Measurements from ENCODE around the gene FBXL12. TPM values are rescaled to one million over a fixed set of nuclear protein-coding genes. Genes with fewer than 3 reads are reported as not detected.
"Not testable (repeated sequence)": the region's sequence is repeated elsewhere in the genome, so short reads cannot be mapped to it uniquely, and the experiment has no call there.

The FBXL12 gene
- total RNA-seq, 1 donor from 2014 or later: 19.4 TPM

DNA sequence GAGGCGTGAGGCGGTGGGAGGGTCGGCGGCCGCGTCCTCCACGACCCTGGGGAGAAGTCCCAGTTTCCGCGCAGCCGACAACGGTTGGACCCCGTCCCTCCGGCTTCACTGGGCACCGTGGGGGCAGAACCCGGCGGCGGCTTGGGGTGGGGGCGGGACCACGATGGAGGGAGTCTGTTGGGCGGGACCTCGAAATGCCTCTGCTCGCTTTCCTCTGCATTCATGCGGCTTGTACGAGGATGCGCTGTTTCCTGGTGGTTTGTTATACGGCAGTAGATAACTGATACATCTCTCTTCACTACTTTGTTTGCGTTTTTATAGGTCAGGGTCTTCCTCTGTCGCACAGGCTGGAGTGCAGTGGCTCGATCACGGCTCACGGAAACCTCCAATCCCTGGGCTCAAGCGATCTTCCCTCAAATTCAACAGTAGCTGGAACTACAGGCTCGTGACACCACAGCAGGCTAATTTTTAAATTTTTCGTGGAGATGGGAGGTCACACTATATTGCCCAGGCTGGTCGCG, 25.7 kb downstream of the FBXL12 start:
- Mint-ChIP-seq H3K4me3 (peak overlapping the region; percentile 85), H3K4me1 (peaks cover 19% of the 10 kb centered on the region), H3K9me3 (no peaks in the 10 kb centered on the region), H3K27me3 (no peaks in the 10 kb centered on the region), H3K36me3 (ENCODE audit: low read depth) (peaks cover 1% of the 10 kb centered on the region), H3K27ac (peak overlapping the region; percentile 94)
- DNase-seq: no peak
- intact Hi-C loops (cut with micrococcal nuclease): loop anchor here (2.0 to 5.0 kb wide), 2 partner anchors 24 to 481 kb away; partner anchors contain the start of gene ZNF846

DNA sequence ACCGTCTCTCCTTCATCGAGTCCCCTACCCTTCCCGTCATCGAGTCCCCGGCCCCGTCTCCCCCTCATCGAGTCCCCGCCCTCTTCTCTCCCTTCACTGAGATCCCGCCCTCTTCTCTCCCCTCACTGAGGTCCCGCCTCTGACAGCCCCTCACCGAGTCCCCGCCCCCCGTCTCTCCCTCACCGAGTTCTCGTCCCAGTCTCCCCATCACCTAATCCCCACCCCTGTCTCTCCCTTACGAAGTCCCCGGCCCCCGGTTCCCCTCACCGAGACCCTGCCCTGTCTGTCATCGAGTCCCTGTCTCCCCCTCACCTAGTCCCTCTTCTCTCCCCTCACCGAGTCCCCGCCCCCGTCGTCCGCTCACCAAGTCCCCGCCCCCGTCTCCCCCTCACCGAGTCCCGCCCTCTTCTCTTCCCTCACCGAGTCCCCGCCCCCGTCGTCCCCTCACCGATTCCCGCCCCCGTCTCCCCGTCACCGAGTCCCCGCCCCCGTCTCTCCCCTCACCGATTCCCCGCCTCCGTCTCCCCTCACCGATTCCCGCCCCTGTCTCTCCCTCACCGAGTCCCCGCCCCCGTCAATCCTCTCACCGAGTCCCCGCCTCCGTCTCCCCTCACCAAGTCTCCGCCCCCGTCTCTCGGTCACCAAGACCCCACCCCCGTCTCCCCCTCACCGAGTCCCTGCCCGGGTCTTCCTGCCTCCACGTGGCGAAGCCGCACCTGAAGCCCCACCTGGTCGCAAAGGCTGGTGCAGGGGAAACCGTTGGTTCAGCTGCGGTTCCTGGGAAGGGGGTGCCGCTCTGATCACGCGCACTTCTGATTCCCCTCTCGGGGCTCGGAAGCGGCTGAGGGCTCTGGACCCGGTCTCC, 26.4 kb downstream of the FBXL12 start:
- intact Hi-C loops (cut with micrococcal nuclease): loop anchor here (1.0 to 5.0 kb wide), 3 partner anchors 24 to 480 kb away; partner anchors contain the start of genes FBXL12 and ZNF846
- peak overlapping the region; percentile 94 for H3K27ac Mint-ChIP-seq
- peaks cover 1% of the 10 kb centered on the region for H3K36me3 Mint-ChIP-seq (ENCODE audit: low read depth)
- H3K4me3 Mint-ChIP-seq: peak overlapping the region; percentile 85
- no peaks in the 10 kb centered on the region for H3K9me3 Mint-ChIP-seq
- no peaks in the 10 kb centered on the region for H3K27me3 Mint-ChIP-seq
- peak; percentile 94 for DNase-seq
- H3K4me1 Mint-ChIP-seq: peaks cover 19% of the 10 kb centered on the region

DNA sequence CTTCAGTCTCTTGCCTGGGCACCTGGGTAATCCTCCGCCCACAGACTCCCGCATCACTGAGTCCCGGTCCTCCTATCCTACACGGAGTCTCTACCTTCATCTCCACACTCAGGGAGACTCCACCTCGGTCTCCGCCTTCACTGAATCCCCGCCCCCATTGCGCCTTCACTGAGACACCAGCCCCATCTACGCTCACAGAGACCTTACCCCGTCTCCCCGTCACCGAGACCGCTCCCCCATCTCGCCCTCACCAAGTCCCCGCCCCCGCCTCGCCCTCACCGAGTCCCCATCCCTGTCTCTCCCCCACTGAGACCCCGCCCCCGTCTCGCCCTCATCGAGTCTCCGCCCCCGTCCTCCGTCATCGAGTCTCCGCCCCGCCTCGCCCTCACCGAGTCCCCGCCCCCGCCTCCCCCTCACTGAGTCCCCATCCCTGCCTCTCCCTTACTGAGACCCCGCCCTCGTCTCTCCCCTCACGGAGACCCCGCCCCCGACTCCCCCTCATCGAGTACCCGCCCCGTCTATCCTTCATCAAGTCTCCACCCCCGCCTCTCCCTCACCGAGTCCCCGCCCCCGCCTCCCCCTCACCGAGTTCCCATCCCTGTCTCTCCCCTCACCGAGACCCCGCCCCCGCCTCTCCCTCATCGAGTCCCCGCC, 27.2 kb downstream of the FBXL12 start:
- peaks cover 1% of the 10 kb centered on the region for H3K36me3 Mint-ChIP-seq (ENCODE audit: low read depth)
- intact Hi-C loops (cut with micrococcal nuclease): loop anchor here (1.0 to 5.0 kb wide), 3 partner anchors 23 to 479 kb away; partner anchors contain the start of genes FBXL12 and ZNF846
- H3K4me1 Mint-ChIP-seq: peaks cover 19% of the 10 kb centered on the region
- DNase-seq: peak; percentile 95
- H3K9me3 Mint-ChIP-seq: no peaks in the 10 kb centered on the region
- H3K27ac Mint-ChIP-seq: peak overlapping the region; percentile 94
- peak overlapping the region; percentile 85 for H3K4me3 Mint-ChIP-seq
- no peaks in the 10 kb centered on the region for H3K27me3 Mint-ChIP-seq

DNA sequence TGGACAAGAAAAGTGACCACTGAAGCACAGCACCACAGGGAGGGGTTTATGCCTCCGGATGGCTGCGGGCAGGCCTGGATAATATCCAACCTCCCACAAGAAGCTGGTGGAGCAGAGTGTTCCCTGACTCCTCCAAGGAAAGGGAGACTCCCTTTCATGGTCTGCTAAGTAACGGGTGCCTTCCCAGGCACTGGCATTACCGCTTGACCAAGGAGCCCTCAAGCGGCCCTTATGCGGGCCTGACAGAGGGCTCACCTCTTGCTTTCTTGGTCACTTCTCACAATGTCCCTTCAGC, 27.9 kb downstream of the FBXL12 start:
- not testable (repeated sequence) for H3K36me3 Mint-ChIP-seq (ENCODE audit: low read depth); H3K27me3 Mint-ChIP-seq; H3K27ac Mint-ChIP-seq; H3K9me3 Mint-ChIP-seq; DNase-seq
- Mint-ChIP-seq H3K4me3 (peak overlapping the region; percentile 85), H3K4me1 (peaks cover 15% of the 10 kb centered on the region)
- intact Hi-C loops (cut with micrococcal nuclease): loop anchor here (5.0 kb wide), 1 partner anchor 479 kb away; no protein-coding TSS in a partner anchor

DNA sequence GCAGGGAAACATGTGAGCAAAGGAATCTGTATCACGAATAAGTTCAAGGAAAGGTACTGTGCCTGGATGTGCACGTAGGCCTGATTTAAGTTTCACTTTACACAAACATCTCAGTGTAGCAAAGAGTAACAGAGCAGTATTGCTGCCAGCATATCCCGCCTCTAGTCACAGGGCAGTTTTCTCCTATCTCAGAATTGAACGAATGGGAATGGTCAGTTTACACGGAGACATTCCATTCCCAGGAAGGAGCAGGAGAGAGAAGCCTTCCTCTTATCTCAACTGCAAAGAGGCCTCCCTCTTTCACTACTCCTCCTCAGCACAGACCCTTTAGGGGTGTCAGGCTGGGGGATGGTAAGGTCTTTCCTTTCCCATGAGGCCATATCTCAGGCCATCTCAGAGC, 29.3 kb downstream of the FBXL12 start:
- H3K4me1 Mint-ChIP-seq: peaks cover 24% of the 10 kb centered on the region
- intact Hi-C loops (cut with micrococcal nuclease); H3K27me3 Mint-ChIP-seq; DNase-seq; H3K9me3 Mint-ChIP-seq; H3K4me3 Mint-ChIP-seq; H3K27ac Mint-ChIP-seq; H3K36me3 Mint-ChIP-seq (ENCODE audit: low read depth): not testable (repeated sequence)

DNA sequence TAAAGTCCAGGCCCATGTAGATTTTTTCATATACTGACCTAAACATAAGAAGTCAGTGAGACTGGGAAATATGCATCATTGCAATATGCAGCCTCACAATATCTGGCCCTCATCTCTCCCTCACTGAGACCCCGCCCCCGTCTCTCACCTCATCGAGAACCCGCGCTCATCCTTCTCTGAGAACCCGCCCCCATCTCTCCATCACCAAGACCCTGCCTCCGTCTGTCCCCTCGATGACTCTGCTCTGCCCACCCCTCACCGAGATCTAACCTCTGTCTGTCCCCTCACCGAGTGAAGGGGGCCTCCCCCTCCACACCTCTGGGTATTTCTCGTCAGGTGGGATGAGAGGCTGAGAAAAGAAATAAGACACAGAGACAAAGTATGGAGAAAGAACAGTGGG, 29.8 kb downstream of the FBXL12 start:
- Mint-ChIP-seq H3K36me3 (ENCODE audit: low read depth) (peaks cover 1% of the 10 kb centered on the region), H3K9me3 (no peaks in the 10 kb centered on the region), H3K4me1 (peaks cover 25% of the 10 kb centered on the region), H3K27ac (no peak overlapping the region), H3K4me3 (no peak overlapping the region), H3K27me3 (no peaks in the 10 kb centered on the region)
- intact Hi-C loops (cut with micrococcal nuclease): no loop called here
- no peak for DNase-seq

DNA sequence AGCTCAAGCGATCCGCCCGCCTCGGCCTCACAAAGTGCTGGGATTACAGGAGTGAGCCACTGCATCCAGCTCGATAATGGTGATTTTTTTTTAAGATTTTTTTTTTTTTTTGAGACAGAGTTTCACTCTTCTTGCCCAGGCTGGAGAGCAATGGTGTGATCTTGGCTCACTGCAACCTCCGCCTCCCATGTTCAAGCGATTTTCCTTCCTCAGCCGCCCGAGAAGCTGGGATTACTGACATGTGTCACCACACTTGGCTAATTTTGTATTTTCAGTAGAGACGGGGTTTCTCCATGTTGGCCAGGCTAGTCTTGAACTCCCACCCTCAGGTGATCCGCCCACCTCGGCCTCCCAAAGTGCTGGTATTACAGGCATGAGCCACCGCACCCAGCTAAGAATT, 30.3 kb downstream of the FBXL12 start:
- H3K4me1 Mint-ChIP-seq: peaks cover 27% of the 10 kb centered on the region
- H3K27me3 Mint-ChIP-seq; DNase-seq; H3K4me3 Mint-ChIP-seq; H3K27ac Mint-ChIP-seq; intact Hi-C loops (cut with micrococcal nuclease); H3K36me3 Mint-ChIP-seq (ENCODE audit: low read depth); H3K9me3 Mint-ChIP-seq: not testable (repeated sequence)

DNA sequence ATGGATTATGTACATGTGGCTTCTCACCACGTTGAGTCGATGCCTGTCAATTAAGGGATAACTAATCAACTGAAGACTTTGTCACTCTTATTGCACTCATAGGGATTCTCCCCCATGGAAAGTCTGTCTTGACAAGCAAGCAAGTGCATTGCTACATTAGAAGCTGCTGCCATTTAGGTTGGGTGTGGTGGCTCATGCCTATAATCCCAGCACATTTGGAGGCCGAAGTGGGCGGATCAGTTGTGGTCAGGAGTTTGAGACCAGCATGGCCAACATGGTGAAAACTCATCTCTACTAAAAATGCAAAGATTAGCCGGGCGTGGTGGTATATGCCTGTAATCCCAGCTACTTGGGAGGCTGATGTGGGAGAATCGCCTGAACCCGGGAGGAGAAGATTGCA, 32.1 kb downstream of the FBXL12 start:
- H3K4me1 Mint-ChIP-seq: peaks cover 22% of the 10 kb centered on the region
- H3K9me3 Mint-ChIP-seq: peaks cover 6% of the 10 kb centered on the region
- H3K4me3 Mint-ChIP-seq: peak overlapping the region; percentile 68
- no peak for DNase-seq
- no peaks in the 10 kb centered on the region for H3K27me3 Mint-ChIP-seq
- no peak overlapping the region for H3K27ac Mint-ChIP-seq
- H3K36me3 Mint-ChIP-seq (ENCODE audit: low read depth): peaks cover 4% of the 10 kb centered on the region
- intact Hi-C loops (cut with micrococcal nuclease): no loop called here

DNA sequence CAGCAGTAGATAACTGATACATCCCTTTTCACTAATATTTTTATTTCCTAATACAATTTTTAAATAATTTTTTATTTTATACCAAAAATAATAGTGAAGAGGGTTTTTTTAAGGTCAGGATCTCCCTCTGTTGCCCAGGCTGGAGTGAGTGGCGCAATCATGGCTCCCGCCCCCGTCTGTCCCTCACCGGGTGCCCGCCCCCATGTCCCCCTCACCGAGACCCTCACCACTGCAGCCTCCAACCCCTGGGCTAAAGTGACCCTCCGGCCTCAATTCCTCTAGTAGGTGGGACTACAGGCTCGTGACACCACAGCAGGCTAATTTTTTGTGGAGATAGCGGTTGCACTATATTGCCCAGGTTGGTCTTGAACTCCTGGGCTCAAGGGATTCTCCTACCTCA, 32.5 kb downstream of the FBXL12 start:
- DNase-seq: no peak
- H3K36me3 Mint-ChIP-seq (ENCODE audit: low read depth): peaks cover 4% of the 10 kb centered on the region
- peaks cover 20% of the 10 kb centered on the region for H3K4me1 Mint-ChIP-seq
- peaks cover 6% of the 10 kb centered on the region for H3K9me3 Mint-ChIP-seq
- no peaks in the 10 kb centered on the region for H3K27me3 Mint-ChIP-seq
- H3K4me3 Mint-ChIP-seq: peak overlapping the region; percentile 90
- H3K27ac Mint-ChIP-seq: no peak overlapping the region
- intact Hi-C loops (cut with micrococcal nuclease): no loop called here

DNA sequence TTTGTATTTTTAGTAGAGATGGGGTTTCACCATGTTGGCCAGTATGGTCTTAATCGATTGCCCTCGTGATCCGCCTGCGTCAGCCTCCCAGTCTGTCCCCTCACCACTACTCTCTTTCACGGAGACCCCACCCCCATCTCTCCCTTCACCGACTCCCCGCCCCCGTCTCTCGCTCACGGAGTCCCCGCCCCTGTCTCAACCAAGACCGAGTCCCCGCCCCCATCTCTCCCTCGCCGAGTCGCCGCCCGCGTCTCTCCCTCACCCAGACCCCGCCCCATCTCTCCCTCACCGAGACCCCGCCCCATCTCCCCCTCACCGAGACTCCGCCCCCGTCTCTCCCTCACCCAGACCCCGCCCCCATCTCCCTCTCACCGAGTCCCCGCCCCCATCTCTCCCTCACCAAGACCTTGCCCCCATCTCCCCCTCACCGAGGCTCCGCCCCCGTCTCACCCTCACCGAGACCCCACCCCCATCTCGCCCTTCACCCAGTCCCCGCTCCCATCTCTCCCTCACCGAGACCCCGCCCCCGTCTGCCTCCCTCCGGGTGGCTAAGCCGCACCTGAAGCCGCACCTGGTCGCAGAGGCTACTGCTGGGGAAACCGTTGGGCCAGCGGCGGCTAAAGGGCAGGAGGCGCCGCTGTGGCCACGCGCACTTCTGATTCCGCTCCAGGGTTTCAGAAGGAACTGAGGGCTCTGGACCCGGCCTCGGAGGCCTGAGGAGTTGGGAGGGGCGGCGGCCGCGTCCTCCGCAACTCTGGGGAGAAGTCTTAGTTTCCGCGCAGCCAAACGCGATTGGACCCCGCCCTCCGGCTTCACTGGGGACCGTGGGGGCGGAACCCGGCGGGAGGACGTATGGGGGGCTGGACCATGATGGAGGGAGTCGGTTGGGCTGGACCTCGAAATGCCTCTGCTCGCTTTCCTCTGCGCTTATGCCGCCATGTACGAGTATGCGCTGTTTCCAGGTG, 33.2 kb downstream of the FBXL12 start:
- intact Hi-C loops (cut with micrococcal nuclease): loop anchor here (1.0 to 2.0 kb wide), 3 partner anchors 11 to 33 kb away; partner anchors contain the start of genes FBXL12 and ZNF846
- H3K27ac Mint-ChIP-seq: peak overlapping the region; percentile 94
- H3K4me3 Mint-ChIP-seq: peak overlapping the region; percentile 90
- no peaks in the 10 kb centered on the region for H3K27me3 Mint-ChIP-seq
- H3K4me1 Mint-ChIP-seq: peaks cover 19% of the 10 kb centered on the region
- H3K36me3 Mint-ChIP-seq (ENCODE audit: low read depth): peaks cover 4% of the 10 kb centered on the region
- peaks cover 10% of the 10 kb centered on the region for H3K9me3 Mint-ChIP-seq
- DNase-seq: peak; percentile 97

DNA sequence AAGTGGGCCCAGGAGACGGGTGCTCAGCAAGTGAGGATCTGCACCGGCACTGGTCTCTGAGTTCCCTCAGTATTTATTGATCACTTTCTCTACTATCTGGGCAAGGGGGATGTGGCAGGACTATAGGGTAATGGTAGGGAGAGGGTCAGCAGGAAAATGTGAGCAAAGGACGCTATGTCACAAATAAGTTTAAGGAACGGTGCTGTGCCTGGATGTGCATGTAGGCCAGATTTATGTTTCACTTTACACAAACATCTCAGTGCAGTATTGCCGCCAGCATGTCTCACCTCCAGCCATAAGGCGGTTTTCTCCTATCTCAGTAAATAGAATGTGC, 34.7 kb downstream of the FBXL12 start:
- Mint-ChIP-seq H3K4me3 (peak overlapping the region; percentile 90), H3K27ac (peak overlapping the region; percentile 70), H3K4me1 (peaks cover 16% of the 10 kb centered on the region), H3K9me3 (peaks cover 10% of the 10 kb centered on the region)
- intact Hi-C loops (cut with micrococcal nuclease): loop anchor here (2.0 kb wide), 1 partner anchor 35 kb away; the partner anchor contains the start of gene FBXL12
- not testable (repeated sequence) for DNase-seq; H3K27me3 Mint-ChIP-seq; H3K36me3 Mint-ChIP-seq (ENCODE audit: low read depth)

DNA sequence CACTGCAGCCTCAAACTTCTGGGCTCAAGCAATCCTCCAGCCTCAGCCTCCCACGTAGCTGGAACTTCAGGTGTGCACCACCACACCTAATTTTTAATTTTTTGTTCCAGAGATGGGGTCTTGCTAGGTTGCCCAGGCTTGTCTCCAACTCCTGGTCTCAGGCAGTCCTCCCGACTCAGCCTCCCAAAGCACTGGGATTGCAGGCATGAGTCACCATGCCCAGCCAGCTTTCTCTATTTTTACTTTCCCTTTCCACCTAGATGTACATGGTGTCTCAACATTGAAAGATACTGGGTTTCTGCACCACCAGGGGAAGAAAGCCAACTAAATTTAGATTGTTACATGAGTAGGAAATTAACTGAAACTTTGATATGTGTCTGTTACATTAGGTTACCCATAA, 36.5 kb downstream of the FBXL12 start:
- intact Hi-C loops (cut with micrococcal nuclease): no loop called here
- H3K27me3 Mint-ChIP-seq: no peaks in the 10 kb centered on the region
- no peak for DNase-seq
- H3K27ac Mint-ChIP-seq: no peak overlapping the region
- peaks cover 6% of the 10 kb centered on the region for H3K36me3 Mint-ChIP-seq (ENCODE audit: low read depth)
- no peak overlapping the region for H3K4me3 Mint-ChIP-seq
- H3K4me1 Mint-ChIP-seq: peaks cover 16% of the 10 kb centered on the region
- peaks cover 14% of the 10 kb centered on the region for H3K9me3 Mint-ChIP-seq
